Skeletal muscle satellite cell (primary cell): ENCODE results near the gene HYAL1. TPM values are rescaled to one million over a fixed set of nuclear protein-coding genes. Genes with fewer than 3 reads are reported as not detected.
A peak's percentile ranks its signal among the peaks of the same experiment; 100 is the strongest.

ENCODE experiments used
- H3K27me3 ChIP-seq: 2 replicates; pipeline ENCODE4 v1.7.0; 2013; ENCODE audit warnings: low read length; ENCODE audit not compliant: control insufficient read depth, insufficient read depth
- H3K36me3 ChIP-seq: 2 replicates; pipeline ENCODE4 v1.7.0; 2013; ENCODE audit warnings: mild to moderate bottlenecking, control low read depth, low read length; ENCODE audit not compliant: insufficient read depth
- H3K4me1 ChIP-seq: 2 replicates; pipeline ENCODE4 v1.7.0; 2013; ENCODE audit warnings: low read length; ENCODE audit not compliant: control insufficient read depth, insufficient read depth
- H3K4me2 ChIP-seq: 2 replicates; pipeline ENCODE4 v1.7.0; 2013; ENCODE audit warnings: mild to moderate bottlenecking, low read length
- H3K4me3 ChIP-seq: 2 replicates; pipeline ENCODE4 v1.7.0; 2013; ENCODE audit warnings: low read length
- H3K9ac ChIP-seq: 2 replicates; pipeline ENCODE4 v1.7.0; 2013; ENCODE audit warnings: mild to moderate bottlenecking, low read depth, low read length, moderate library complexity
- H3K9me3 ChIP-seq: replicated peaks from 2 replicates; pipeline ENCODE4 v1.7.0; 2013; ENCODE audit warnings: mild to moderate bottlenecking, control low read depth, low read length
- total RNA-seq: library from RNA; depleted of rRNA; stranded (reverse); fragments of >200 nt; gene quantifications from 2 replicates; pipeline ENCODE4 v1.2.3, GENCODE V29; 2012; rRNA removed

The HYAL1 gene
- 4.6 and 11.9 TPM in 2 replicates for total RNA-seq

GRCh38 chr3:50303013-50303815 lies at the start of gene HYAL1:
HYAL1 (minus strand) TSS chr3:50303574; CDS start chr3:50302956, 618 bp downstream.
- Histone ChIP-seq H3K9me3 (no peaks in the 10 kb centered on the region), H3K27me3 (no peaks in the 10 kb centered on the region), H3K4me3 (no peak within 1 kb of the TSS), H3K4me1 (peaks cover 19% of the 10 kb centered on the region), H3K36me3 (no peaks in the 10 kb centered on the region), H3K9ac (no peak within 1 kb of the TSS), H3K4me2 (no peak within 1 kb of the TSS)

- Histone ChIP-seq H3K9me3 (no peaks in the 10 kb centered on the region), H3K36me3 (peaks cover 53% of the 10 kb centered on the region), H3K27me3 (no peaks in the 10 kb centered on the region), H3K4me1 (peaks cover 54% of the 10 kb centered on the region), H3K4me2 (no peak overlapping the region), H3K9ac (no peak overlapping the region), H3K4me3 (no peak overlapping the region)
Observed at GRCh38 chr3:50352781-50353180, 49.4 kb upstream of the HYAL1 start.

- Histone ChIP-seq H3K9me3 (no peaks in the 10 kb centered on the region), H3K36me3 (peaks cover 40% of the 10 kb centered on the region), H3K4me3 (peak overlapping the region; percentile 90), H3K4me1 (peaks cover 39% of the 10 kb centered on the region), H3K27me3 (no peaks in the 10 kb centered on the region), H3K9ac (peak overlapping the region; percentile 86), H3K4me2 (peak overlapping the region; percentile 97)
Observed at GRCh38 chr3:50351323-50351697, 47.9 kb upstream of the HYAL1 start.

- H3K4me1 ChIP-seq, result peaks cover 36% of the 10 kb centered on the region
- peaks cover 34% of the 10 kb centered on the region for H3K36me3 ChIP-seq
- H3K9ac ChIP-seq, result peak within 1 kb of the TSS; percentile 86
- H3K9me3 ChIP-seq, result no peaks in the 10 kb centered on the region
- peak within 1 kb of the TSS; percentile 90 for H3K4me3 ChIP-seq
- no peaks in the 10 kb centered on the region for H3K27me3 ChIP-seq
- H3K4me2 ChIP-seq, result peak within 1 kb of the TSS; percentile 97
Observed at GRCh38 chr3:50350527-50351322, 47.4 kb upstream of the HYAL1 start, which contains the start of the genes CYB561D2 and NPRL2. CYB561D2 (plus strand) TSS chr3:50350862; CDS start chr3:50351434, 572 bp downstream. NPRL2 (minus strand) TSS chr3:50350775; CDS start chr3:50350652, 123 bp downstream.

GRCh38 chr3:50350213-50350526 lies 46.8 kb upstream of the HYAL1 start:
- Histone ChIP-seq H3K4me2 (peak overlapping the region; percentile 97), H3K36me3 (peaks cover 28% of the 10 kb centered on the region), H3K4me1 (peaks cover 37% of the 10 kb centered on the region), H3K9ac (peak overlapping the region; percentile 86), H3K4me3 (peak overlapping the region; percentile 90), H3K9me3 (no peaks in the 10 kb centered on the region), H3K27me3 (no peaks in the 10 kb centered on the region)

GRCh38 chr3:50347187-50347813 lies 43.9 kb upstream of the HYAL1 start:
- H3K4me3 ChIP-seq, result no peak overlapping the region
- H3K4me1 ChIP-seq, result peaks cover 33% of the 10 kb centered on the region
- no peak overlapping the region for H3K4me2 ChIP-seq
- H3K9ac ChIP-seq, result no peak overlapping the region
- H3K27me3 ChIP-seq, result no peaks in the 10 kb centered on the region
- no peaks in the 10 kb centered on the region for H3K9me3 ChIP-seq
- peaks cover 4% of the 10 kb centered on the region for H3K36me3 ChIP-seq

GRCh38 chr3:50345586-50346234 lies 42.3 kb upstream of the HYAL1 start, which contains the start of gene ZMYND10:
ZMYND10 (minus strand) TSS chr3:50345732; CDS start chr3:50345579, 153 bp downstream.
- Histone ChIP-seq H3K4me1 (peaks cover 35% of the 10 kb centered on the region), H3K4me3 (peak within 1 kb of the TSS; percentile 70), H3K27me3 (no peaks in the 10 kb centered on the region), H3K9ac (peak within 1 kb of the TSS; percentile 22), H3K36me3 (peaks cover 4% of the 10 kb centered on the region), H3K4me2 (peak within 1 kb of the TSS; percentile 94), H3K9me3 (no peaks in the 10 kb centered on the region)

GRCh38 chr3:50345008-50345407 lies 41.6 kb upstream of the HYAL1 start:
- peak overlapping the region; percentile 70 for H3K4me3 ChIP-seq
- H3K4me1 ChIP-seq, result peaks cover 36% of the 10 kb centered on the region
- peak overlapping the region; percentile 94 for H3K4me2 ChIP-seq
- peaks cover 4% of the 10 kb centered on the region for H3K36me3 ChIP-seq
- H3K27me3 ChIP-seq, result no peaks in the 10 kb centered on the region
- H3K9ac ChIP-seq, result peak overlapping the region; percentile 22
- no peaks in the 10 kb centered on the region for H3K9me3 ChIP-seq

GRCh38 chr3:50342813-50343633 lies 39.6 kb upstream of the HYAL1 start:
- Histone ChIP-seq H3K4me2 (no peak overlapping the region), H3K4me3 (no peak overlapping the region), H3K9ac (no peak overlapping the region), H3K27me3 (no peaks in the 10 kb centered on the region), H3K36me3 (no peaks in the 10 kb centered on the region), H3K4me1 (peaks cover 40% of the 10 kb centered on the region), H3K9me3 (no peaks in the 10 kb centered on the region)

GRCh38 chr3:50341996-50342650 lies 38.7 kb upstream of the HYAL1 start:
- Histone ChIP-seq H3K9me3 (no peaks in the 10 kb centered on the region), H3K4me1 (peaks cover 46% of the 10 kb centered on the region), H3K27me3 (no peaks in the 10 kb centered on the region), H3K36me3 (no peaks in the 10 kb centered on the region), H3K4me2 (peak overlapping the region; percentile 81), H3K4me3 (no peak overlapping the region), H3K9ac (no peak overlapping the region)
